Measurements from ENCODE around the gene TLR9. TPM values are rescaled to one million over a fixed set of nuclear protein-coding genes. Genes with fewer than 3 reads are reported as not detected.
A peak's percentile ranks its signal among the peaks of the same experiment; 100 is the strongest.

Gene TLR9
- total RNA-seq, 1 experiment from 2014 or later: not detected

- no peak for DNase-seq (ENCODE audit: low read depth)
These were observed 53.1 kb downstream of the TLR9 start for GRCh38 chr3:52172262-52172757.

- peak; percentile 62 for DNase-seq (ENCODE audit: low read depth)
These were observed 53.8 kb downstream of the TLR9 start for GRCh38 chr3:52171514-52172261.

Other genes starting within 250 kb of the TLR9 start
- gene ACY1, start 242.1 kb downstream of the TLR9 start, total RNA-seq (2014; rRNA removed; shearing (Covaris generic)): 26.4 and 29.4 TPM in 2 replicates
- gene RPL29, start 229.8 kb downstream of the TLR9 start, total RNA-seq (2014; rRNA removed; shearing (Covaris generic)): 590 and 1,001 TPM in 2 replicates
- 9.6 and 14.0 TPM in 2 replicates for gene DUSP7, start 169.1 kb downstream of the TLR9 start, total RNA-seq (2014; rRNA removed; shearing (Covaris generic))
- 7.6 and 10.7 TPM in 2 replicates for gene POC1A, start 71.2 kb downstream of the TLR9 start, total RNA-seq (2014; rRNA removed; shearing (Covaris generic))
- 39.0 and 52.8 TPM in 2 replicates for gene ALAS1, start 27.5 kb downstream of the TLR9 start, total RNA-seq (2014; rRNA removed; shearing (Covaris generic))
- gene TWF2, start 13.5 kb upstream of the TLR9 start, total RNA-seq (2014; rRNA removed; shearing (Covaris generic)): 38.5 and 51.0 TPM in 2 replicates
- gene PPM1M, start 20.1 kb upstream of the TLR9 start, total RNA-seq (2014; rRNA removed; shearing (Covaris generic)): 1.9 and 4.6 TPM in 2 replicates
- gene WDR82, start 53.0 kb upstream of the TLR9 start, total RNA-seq (2014; rRNA removed; shearing (Covaris generic)): 29.9 and 35.5 TPM in 2 replicates
- 1.6 and 2.8 TPM in 2 replicates for gene GLYCTK, start 62.2 kb upstream of the TLR9 start, total RNA-seq (2014; rRNA removed; shearing (Covaris generic))
- 0.02 and 0.52 TPM in 2 replicates for gene DNAH1, start 90.7 kb upstream of the TLR9 start, total RNA-seq (2014; rRNA removed; shearing (Covaris generic))
- gene BAP1, start 184.4 kb upstream of the TLR9 start, total RNA-seq (2014; rRNA removed; shearing (Covaris generic)): 46.8 and 51.8 TPM in 2 replicates
- gene PHF7, start 185.0 kb upstream of the TLR9 start, total RNA-seq (2014; rRNA removed; shearing (Covaris generic)): 0.94 and 5.5 TPM in 2 replicates
- gene SEMA3G, start 219.5 kb upstream of the TLR9 start, total RNA-seq (2014; rRNA removed; shearing (Covaris generic)): 0.07 TPM in 1 of 2 replicates, not detected in the other
- gene TNNC1, start 228.4 kb upstream of the TLR9 start, total RNA-seq (2014; rRNA removed; shearing (Covaris generic)): not detected in 2 replicates
- gene NISCH, start 230.0 kb upstream of the TLR9 start, total RNA-seq (2014; rRNA removed; shearing (Covaris generic)): 8.9 and 15.8 TPM in 2 replicates

Data from M059J (cell line).